ENCODE results near the gene DRC7.

DRC7 gene

GRCh38 chr16:57753448-57754353 is 59.1 kb downstream of the DRC7 start:
- no peak for DNase-seq

- DNase-seq, result no peak
Measured at GRCh38 chr16:57754354-57755060, 59.9 kb downstream of the DRC7 start.

DNA sequence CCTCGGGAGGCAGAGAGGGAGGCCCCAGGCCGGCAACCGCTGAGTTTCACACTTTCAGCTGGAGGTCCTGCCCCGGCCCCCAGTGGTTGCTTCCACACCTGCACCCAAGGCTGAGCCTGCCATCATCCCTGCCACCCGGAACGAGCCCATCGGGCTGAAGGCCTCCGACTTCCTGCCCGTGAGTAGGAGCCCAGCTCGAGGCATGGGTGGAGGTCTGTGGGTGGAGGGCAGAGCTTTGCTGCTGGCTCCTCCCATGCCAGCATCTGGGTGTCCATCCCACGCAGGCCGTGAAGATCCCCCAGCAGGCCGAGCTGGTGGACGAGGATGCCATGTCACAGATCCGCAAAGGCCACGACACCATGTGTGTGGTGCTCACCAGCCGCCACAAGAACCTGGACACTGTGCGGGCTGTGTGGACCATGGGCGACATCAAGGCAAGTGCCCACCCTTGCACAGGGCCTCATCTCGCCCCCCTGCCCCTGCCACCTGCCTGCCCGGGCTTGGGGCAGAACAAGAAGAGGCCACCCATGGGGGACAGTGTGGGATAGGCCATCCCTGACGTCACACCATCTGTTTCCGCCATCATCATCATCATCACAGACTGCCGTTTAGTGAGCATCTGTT is 60.6 kb downstream of the DRC7 start:
- no peak for DNase-seq

DNA sequence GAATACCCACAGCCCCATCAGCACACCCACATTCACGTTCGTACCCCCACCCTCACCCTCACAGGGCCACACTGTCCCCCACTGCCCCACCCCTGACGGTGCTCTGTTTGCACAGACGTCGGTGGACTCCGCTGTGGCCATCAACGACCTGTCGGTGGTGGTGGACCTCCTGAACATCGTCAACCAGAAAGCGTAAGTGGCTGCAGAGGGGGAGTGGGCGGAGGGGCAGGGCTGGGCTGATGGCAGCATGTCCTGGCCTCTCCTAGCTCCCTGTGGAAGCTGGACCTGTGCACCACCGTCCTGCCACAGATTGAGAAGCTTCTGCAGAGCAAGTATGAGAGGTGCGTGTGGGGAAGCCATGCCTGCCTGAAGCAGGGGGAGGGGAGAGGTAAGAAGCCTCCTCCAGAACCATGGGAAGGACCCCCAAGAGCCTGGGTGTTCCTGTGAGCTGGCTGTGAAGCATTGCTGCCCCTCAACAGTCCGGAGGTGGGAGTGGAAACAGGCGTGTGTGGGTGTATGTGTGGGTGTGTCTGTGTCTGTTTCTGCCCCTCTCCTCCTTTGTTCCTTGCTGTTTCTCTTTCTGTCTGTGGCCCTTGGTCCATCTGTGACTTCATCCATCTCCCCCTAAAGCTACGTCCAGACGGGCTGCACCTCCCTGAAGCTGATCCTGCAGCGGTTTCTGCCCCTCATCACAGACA is 61.3 kb downstream of the DRC7 start:
- DNase-seq, result no peak

DNA sequence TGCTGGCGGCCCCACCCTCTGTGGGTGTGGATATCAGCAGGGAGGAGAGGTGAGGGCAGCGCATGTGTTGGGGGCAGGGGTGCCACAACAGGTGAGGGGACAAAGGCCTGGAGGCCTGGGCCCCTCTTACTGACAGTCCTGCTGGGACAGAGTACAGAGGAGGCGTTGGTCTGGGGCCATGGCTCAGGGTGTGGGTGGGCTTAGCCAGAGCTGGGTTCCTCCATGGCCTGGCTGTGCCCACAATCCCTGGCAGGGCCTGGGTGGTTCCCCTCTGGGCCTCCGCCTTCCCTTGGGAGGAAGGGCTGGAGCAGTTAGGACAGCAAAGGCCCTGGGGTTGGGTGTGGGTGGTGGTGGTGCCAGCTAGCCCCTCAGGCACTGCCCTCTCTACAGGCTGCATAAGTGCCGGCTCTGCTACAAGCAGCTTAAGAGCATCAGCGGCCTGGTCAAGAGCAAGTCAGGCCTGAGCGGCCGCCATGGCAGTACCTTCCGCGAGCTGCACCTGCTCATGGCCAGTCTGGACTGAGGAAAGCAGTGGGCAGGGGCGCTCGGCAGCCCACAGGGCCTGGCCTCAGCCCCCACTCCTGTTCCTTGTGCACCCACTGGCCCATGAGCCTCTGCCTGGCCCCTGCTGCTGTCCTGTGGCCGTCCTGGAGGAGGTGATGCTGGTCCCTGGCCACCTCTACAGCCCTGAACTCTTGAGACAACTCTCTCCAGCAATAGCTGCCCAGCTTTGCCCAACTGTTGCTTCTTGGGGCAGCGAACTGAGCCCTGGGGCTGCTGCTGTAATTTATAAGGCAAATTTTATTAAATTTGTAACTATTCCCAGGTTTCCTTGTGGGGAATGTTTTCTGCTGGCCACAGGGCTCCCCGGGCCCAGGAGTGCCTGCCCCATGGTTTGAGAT is 62.1 kb downstream of the DRC7 start:
- DNase-seq, result no peak

- DNase-seq, result peak; percentile 100
Measured at GRCh38 chr16:57757326-57757786, 62.8 kb downstream of the DRC7 start.

GRCh38 chr16:57757883-57758282 is 63.3 kb downstream of the DRC7 start:
- DNase-seq, result no peak

DNA sequence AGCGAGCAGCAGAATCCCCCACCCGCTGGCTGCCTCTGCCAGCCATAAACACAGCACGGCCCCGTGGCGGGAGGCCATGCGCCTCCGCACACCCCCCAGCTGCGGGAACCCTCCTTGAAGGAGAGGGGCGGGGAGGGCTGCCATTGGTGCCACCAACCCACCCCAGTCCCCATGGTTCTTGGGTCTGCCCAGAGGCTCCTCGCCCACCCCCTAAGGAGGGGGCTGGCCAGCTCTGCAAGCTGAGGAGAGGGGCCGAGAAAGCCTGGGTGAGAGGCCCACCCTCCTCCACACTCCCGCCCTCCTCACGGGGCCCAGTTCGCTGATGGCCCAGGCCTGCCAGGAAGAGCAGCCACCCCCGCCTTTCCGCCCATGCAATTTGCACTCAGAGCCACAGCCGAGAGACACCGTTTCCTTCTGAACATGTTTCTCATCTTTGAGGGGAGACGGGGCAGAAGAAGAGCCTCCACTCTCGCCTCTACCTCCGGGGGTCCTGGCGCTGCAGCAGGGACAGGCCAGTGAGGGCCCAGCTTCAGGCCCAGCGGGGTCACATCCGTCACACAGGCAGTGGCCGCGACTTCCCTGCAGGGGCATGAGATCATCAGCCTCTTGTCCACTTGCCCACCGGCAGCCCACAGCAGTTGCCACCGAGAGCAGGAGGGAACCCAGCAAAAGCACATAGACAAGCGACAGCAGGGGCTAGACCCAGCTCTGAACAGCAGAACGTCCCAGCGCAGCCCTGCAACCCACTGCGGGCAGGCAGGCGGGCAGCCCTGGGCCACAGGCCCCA is 63.9 kb downstream of the DRC7 start:
- no peak for DNase-seq

DNA sequence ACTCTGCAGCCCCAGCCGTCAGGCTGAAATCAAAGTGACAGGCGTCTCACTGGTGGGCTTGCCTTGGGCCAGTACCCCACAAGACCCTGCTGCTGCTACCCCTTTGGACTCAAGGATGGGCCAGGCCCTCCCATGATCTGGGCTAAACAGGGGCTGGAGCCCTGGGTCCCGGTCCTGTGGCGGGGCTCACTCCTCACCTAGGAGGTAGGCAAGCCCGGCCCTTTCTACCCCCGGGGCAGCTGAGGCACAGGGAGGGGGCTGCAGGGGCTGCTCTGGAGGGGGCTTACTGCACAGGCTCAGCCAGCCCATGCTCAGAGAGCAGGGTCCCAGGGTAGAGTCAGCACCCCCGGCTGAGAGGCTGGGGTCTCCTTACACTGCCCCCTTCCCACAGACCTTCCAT is 64.5 kb downstream of the DRC7 start:
- DNase-seq, result no peak

DNA sequence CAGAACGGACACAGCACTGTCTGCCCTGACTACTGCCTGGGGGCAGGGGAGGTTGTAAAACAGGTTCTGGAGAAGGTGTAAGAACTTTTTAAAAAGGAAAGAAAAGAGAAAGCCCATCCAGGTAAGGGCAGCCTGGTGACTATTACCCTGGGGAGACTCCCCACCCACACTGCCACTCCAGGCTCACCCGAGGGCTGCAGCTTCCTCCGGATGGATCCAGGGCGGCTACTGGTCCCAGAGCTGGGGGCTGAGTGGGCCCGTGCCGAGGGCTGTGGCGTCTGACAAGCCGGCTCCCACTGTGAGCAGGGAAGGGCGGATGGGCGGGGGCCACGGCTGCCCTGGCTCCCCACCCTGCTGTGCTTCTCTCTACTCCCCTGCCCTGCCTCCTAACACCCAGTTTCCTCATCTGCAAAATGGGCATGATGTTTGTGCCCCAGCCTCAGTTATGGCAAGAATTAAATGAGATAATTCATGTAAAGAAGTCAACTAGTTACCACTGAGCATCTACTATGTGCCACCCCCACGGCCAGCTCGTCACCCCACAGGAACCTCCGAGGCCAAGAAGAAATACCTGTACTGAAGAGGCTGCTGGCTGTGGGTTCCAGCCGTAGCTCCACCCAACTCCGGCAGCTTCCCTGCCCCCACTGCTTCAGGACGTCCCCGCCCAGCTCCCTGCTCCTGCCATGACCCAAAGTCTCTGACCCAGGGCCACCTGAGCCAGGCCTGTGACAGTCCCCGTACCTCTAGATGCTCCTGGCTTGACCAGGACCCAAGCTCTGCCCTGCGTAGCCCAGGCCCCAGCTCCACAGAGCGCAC is 65.1 kb downstream of the DRC7 start:
- no peak for DNase-seq

- DNase-seq, result no peak
Measured at GRCh38 chr16:57760357-57761160, 66.0 kb downstream of the DRC7 start.

- no peak for DNase-seq
Measured at GRCh38 chr16:57761301-57761700, 66.7 kb downstream of the DRC7 start.

DNA sequence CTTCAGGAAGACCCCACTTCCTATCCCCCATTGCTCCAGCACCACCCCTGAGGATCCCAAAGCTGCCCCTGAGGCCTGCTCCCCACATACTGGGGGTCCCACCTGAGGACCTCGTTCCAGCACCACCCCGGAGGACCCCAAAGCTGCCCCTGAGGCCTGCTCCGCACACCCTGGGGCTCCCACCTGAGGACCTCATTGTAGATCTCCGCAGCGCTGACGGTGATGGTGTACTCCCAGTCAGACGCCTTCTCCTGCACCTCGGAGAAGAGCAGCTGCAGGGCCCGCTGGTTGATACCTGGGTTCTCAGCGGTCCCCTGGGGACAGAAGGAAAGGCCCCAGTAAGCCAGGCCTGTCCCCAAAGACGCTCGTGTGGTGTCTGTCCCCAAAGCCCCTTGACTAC is 67.4 kb downstream of the DRC7 start:
- DNase-seq, result no peak

DNA sequence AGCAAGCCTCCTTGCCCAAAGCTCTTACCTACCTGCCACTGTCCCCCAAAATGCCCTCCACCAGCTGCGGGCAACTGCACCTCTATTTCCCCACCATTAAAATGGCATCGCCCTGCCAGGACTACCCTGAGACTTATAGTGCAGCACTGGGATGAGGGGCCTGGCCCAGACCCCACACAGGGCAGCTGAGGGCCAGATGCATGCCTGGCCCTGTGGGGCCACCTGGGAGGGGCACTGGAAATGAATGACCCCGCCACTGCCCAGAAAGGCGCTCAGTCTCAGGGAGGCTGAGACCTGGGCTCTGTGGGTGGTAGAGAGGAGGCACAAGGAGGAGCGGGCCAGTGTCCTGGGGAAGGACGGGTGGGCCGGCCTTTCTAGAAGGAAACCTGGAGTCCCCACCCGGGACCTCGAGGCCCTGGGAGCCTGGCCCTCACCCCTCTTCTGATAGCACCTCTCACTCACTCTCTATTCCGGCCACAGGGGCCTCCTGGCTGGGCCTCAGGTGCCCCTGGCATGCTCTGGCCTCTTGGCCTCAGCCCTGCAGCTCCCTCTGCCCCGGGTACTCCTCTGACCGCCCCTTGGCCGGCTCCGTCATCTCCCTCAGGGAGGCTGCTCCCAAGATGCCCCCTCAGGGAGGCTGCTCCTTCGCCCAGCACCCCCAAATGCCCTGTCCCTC is 67.9 kb downstream of the DRC7 start:
- no peak for DNase-seq

GRCh38 chr16:57763285-57764005 is 68.8 kb downstream of the DRC7 start:
- DNase-seq, result no peak

DNA sequence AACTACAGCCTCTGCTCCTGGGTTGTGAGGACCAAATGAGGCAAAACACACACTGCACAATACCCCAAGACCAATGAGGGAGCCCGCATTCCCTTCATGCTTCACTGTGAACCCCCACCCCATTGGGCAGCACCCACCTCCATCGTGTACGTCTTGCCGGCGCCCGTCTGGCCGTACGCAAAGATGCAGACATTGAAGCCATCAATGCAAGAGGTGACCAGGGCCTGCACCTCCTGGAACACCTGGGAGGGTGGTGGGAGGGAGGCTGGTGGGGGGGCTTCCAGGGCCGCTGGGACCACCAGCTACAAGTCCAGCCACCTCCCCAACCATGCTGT is 69.4 kb downstream of the DRC7 start:
- DNase-seq, result no peak

DNA sequence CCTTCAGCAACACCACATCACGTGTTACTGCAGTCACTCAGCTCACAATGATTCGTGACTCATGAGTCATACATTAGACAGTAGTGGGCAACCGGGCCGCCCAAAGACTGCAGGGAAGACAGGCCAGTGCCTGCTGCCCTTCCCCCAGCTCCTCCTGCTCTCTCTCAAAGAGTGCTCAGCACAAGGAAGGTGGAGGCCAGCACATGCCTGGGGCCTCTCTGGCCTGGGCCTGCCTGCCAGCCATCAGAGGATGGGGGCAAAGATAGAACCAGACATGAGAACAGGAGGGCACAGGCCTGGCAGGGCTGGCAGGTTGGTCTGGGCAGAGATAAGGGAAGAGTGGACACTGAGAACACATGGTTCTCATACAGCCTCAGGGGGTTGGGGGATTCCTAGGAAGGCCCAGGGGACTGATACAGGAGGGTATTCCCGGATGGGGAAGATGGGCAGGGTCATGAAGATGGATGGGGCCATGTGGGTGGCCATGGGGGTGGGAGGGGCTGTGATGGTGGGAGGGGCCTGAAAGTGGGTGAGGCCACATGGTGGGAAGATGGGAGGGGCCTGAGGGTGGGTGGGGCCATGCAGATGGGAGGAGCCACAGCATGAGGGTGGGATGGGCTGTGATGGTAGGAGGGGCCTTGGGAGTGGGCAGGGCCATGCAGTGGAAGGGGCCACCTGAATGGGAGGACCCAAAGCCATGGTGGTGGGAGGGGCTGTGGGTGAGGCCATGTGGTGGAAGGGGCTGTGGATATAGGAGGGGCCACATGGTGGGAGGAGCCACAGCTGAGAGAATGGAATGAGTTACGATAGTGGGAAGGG is 69.9 kb downstream of the DRC7 start:
- peak; percentile 93 for DNase-seq

All from 8988T (cell line).